Endothelial cell of hepatic sinusoid (primary cell): ENCODE measurements around the gene VWA3A.
"Not testable (repeated sequence)": the region's sequence is repeated elsewhere in the genome, so short reads cannot be mapped to it uniquely, and the experiment has no call there.

Experiments used
- in situ Hi-C: cut with HindIII; loops from 2 replicates; pipeline ENCODE4 v1.10.0; 2017; ENCODE audit warnings: low sequenced_read_pairs

VWA3A gene

GRCh38 chr16:22092143-22092933 is at the start of gene VWA3A:
Gene VWA3A, plus strand, starts transcription at chr16:22092541. Its CDS starts 97 bp downstream, at chr16:22092638.
- in situ Hi-C loops = loop anchor here (5.0 to 10.0 kb wide), 2 partner anchors 95 to 192 kb away; no protein-coding TSS in a partner anchor

DNA sequence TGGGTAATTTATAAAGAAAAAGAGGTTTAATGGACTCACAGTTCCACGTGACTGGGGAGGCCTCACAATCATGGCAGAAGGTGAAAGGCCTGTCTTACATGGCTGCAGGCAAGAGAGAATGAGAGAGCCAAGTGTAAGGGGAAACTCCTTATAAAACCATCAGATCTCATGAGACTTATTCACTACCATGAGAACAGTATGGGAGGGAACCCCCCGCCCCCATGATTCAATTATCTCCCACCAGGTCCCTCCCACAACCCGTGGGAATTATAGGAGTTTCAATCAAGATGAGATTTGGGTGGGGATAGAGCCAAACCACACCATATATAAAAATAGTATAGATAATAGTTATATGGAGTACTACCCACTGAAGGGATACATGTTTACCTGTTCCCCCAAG is 48.5 kb upstream of the VWA3A start:
- in situ Hi-C loops = not testable (repeated sequence)

- in situ Hi-C loops = not testable (repeated sequence)
These were observed 46.5 kb upstream of the VWA3A start for GRCh38 chr16:22045888-22046287.

- in situ Hi-C loops = no loop called here
These were observed 41.4 kb upstream of the VWA3A start for GRCh38 chr16:22050963-22051362.

DNA sequence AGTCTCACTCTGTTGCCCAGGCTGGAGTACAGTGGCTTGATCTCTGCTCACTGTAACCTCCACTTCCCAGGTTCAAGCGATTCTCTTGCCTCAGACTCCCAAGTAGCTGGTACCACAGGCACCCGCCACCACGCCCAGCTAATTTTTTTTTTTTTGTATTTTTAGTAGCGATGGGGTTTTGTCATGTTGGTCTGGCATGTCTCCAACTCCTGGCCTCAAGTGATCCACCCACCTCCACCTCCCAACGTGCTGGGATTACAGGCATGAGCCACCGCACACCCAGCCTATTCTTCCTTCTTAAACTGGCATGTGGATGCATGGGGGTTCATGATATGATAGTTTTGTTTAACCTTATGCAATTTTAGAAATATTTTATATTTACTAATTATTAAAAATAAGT is 39.4 kb upstream of the VWA3A start:
- in situ Hi-C loops = no loop called here

- in situ Hi-C loops = no loop called here
These were observed 38.4 kb upstream of the VWA3A start for GRCh38 chr16:22053921-22054341.

- in situ Hi-C loops = no loop called here
These were observed 37.3 kb upstream of the VWA3A start for GRCh38 chr16:22054847-22055590.

DNA sequence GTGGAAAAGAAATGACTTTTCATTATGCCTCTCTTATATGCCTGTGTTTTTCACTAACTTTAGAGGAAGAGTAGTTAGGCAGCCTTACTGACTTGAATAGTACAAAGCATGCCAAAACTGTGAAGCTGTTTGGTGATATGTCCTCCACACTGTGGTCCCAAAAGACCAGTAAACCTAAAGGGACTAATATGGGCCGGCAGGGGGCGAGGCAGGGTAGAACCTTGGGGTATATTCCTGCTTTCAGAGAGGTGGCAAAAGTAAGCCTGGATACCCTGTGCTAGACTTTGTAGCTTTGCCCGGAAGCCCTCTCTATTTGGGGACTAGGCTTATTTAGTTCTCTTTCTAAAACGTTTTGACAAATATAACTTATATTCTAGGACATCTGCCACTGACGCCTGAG is 36.5 kb upstream of the VWA3A start:
- in situ Hi-C loops = no loop called here

DNA sequence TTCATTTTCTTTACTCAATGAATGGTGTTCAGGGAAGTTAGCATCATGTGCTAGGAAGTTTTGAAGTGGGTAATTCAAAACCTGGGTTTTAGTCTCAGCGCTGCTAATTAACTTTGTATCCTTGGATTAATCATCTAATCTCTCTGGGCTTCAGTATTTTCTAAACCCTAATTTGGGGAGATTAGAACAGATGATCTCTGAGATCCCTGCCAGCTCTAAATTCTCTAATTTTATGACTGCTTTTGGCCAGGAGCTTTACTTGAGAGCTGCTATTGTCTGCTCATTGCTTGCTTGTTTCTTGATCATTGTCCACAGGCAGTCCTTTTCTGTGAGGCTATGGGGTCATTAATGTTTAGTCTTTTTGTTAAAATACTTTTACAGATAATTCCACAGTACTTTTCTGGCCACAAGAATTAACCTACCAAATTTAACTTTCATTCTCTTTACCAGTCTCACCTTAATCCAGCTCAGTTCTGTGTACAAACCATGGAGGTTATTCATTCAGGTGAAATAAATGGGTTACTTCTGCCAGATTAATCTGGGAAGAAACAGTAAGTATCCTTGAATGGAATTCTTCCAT is 28.4 kb upstream of the VWA3A start:
- in situ Hi-C loops = no loop called here

DNA sequence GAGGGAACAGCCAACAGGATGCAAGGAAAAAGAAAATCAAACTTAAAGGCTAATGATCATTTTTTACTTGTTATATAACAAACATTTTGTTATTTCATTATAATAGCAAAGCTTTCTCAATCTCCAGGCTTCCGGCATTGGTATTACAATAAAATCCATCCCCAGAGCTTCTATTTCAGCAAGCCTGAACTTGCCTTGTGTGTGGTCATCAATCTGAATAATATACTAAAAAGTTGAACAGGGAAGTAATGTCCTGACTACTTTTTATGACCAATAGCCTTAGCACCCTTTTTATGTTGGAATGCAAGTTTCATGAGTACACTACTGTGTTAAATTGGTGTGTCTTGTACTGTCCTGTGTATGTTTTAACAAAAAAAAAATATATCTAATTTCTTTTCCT is 27.1 kb upstream of the VWA3A start:
- in situ Hi-C loops = no loop called here

GRCh38 chr16:22070361-22071330 is 21.7 kb upstream of the VWA3A start:
- in situ Hi-C loops = no loop called here

GRCh38 chr16:22071331-22071910 is 20.9 kb upstream of the VWA3A start:
- in situ Hi-C loops = no loop called here

DNA sequence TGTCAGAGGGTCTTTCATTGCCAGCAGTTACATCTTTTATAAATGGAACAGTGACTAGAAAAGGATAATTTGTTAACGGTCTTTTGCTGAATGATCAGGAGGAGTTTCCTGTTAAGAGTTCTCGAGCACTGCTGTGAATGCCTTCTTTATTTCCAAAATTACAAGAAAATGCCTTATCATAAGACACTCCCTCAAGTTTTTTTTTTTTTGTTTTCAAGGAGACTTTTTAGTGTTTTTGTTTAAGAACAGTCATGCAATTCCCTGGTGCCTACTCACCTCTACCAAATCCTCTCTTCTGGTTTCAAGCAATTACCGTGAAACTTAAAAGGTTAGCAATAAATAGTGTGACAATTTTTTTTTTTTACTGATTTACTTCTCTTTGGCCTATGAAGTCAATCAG is 19.0 kb upstream of the VWA3A start:
- in situ Hi-C loops = no loop called here

DNA sequence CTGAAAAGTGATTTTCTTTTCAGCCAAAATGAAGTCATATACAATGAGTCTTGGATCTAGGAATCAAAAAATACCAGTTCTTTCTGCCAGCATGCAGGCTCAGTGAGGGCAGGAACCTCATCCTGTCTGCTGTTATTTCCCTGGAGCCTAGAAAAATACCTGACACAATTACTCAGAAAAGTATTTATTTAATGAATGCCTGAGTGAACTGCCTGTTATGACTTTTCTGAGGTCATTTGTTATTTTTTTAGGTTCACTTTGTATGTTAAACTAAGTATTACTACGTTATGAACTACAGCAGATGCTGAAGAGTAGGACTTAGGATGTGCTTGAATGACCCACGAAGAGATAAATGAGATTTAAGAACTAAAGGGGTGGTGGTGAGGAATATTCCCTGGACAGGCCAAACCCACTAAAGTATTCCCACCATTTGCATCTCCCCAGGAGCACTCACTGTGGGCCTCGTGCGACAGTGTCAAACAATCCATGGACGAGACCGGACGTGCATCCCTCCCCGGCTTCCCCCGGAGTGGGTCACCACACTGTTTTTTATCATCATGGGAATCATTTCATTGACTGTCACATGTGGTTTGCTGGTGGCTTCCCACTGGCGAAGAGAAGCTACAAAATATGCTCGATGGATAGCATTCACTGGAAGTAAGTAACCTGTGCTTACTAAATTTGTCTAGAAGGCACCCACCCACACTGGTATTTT is 17.1 kb upstream of the VWA3A start:
- in situ Hi-C loops = no loop called here

DNA sequence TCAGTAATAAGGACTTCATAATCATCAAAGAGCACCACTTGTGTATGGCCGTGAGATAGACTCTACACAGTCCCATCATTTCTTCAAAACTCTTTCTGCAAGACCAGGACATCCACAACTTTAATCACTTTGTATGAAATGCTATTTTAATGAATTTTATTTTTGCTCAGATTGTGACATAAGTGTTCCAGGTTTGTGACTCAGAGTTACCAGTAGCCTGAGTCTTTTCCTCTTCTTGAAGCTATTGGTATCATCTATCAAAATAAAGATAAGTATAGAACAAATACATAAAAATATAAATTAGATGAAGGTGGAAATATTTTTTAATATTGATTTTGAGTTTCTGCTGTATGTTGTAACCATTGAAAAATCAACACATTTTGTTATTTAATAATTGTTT is 16.6 kb upstream of the VWA3A start:
- in situ Hi-C loops = no loop called here

- in situ Hi-C loops = no loop called here
These were observed 14.5 kb upstream of the VWA3A start for GRCh38 chr16:22077700-22078313.

GRCh38 chr16:22078656-22079055 is 13.7 kb upstream of the VWA3A start:
- in situ Hi-C loops = no loop called here

- in situ Hi-C loops = loop anchor here (5.0 kb wide), 1 partner anchor 84 kb away; no protein-coding TSS in a partner anchor
These were observed 11.3 kb upstream of the VWA3A start for GRCh38 chr16:22081050-22081449.

DNA sequence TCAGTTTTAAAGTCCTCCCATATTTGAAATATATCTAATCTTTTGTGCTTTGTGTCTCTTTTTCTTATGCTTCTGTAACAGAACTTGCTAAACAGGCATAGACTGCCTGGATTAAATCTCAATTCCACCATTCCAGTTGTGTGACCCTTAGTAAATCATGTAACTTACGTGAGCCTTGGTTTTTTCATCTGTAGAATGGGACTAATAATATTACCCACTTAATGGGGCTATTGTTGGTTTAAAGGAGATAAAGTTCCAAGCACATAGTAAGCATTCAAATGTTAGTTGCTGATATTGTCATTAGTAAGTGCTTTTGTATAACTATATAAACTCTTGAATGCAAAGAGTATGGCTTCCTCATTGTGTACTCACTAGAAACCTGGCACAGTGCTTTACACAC is 5.9 kb upstream of the VWA3A start:
- in situ Hi-C loops = no loop called here
